ENCODE measurements around the gene MYO1D.

Gene MYO1D

DNA sequence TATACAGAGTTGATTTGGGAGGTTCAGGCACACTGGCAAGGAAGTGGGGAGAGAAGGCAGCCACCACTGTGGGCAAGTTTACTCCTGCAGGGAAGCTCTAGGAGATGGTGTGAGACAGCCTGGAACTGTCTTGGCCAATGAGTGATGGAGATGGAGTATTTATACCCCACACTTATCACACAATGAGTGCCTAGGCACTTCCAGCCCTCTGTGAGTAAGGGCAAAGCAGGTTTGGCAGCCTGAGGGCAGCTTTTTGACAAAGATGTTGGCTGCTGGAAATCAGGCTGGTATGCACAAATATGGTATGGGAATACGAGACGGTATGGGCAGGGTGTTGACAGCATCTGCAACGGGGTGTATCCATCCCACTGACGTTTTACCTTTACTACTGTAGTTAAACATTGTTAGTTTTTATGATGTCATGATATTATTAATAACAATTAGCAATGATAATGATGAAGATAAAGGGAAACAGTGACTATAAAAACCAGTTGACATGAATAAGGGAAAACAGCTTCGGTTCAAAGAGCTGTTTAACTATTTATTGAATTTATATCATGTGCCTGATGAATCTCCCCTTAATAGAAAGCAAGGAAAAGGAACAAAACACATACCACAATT lies 240.2 kb downstream of the MYO1D start:
- H3K36me3 ChIP-seq (ENCODE audit: insufficient read depth, low read length), result no peaks in the 10 kb centered on the region

DNA sequence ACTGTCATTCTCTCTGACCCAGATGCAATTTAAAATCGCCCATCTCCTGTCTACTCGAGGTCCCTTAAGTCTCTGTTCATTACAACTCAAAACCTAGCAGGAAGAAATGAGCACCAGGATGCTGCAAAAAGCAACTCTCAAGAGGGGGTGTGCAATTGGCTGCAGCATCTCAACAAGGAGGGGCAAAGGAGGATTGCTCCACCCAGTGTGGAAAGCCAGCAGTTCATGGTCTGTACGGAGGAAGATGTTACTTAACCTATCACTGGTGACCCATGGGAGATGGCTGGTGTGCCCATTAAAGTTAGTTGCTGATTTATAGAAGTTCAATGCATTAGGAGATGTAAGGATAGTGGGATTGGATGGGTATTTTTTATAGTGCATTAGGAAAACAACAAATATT lies 242.8 kb downstream of the MYO1D start:
- Histone ChIP-seq H3K4me1 (ENCODE audit: insufficient read depth, low read length) (no peaks in the 10 kb centered on the region), H3K36me3 (ENCODE audit: insufficient read depth, low read length) (no peaks in the 10 kb centered on the region), H3K9me3 (ENCODE audit: control insufficient read depth, insufficient read depth, low read length) (no peaks in the 10 kb centered on the region), H3K9ac (ENCODE audit: low read depth, low read length) (no peak overlapping the region)

More for the DNA sequence above, 240.2 kb downstream of the MYO1D start:
- H3K4me1 ChIP-seq (ENCODE audit: insufficient read depth, low read length), result no peaks in the 10 kb centered on the region
- no peaks in the 10 kb centered on the region for H3K9me3 ChIP-seq (ENCODE audit: control insufficient read depth, insufficient read depth, low read length)
- no peak overlapping the region for H3K9ac ChIP-seq (ENCODE audit: low read depth, low read length)

DNA sequence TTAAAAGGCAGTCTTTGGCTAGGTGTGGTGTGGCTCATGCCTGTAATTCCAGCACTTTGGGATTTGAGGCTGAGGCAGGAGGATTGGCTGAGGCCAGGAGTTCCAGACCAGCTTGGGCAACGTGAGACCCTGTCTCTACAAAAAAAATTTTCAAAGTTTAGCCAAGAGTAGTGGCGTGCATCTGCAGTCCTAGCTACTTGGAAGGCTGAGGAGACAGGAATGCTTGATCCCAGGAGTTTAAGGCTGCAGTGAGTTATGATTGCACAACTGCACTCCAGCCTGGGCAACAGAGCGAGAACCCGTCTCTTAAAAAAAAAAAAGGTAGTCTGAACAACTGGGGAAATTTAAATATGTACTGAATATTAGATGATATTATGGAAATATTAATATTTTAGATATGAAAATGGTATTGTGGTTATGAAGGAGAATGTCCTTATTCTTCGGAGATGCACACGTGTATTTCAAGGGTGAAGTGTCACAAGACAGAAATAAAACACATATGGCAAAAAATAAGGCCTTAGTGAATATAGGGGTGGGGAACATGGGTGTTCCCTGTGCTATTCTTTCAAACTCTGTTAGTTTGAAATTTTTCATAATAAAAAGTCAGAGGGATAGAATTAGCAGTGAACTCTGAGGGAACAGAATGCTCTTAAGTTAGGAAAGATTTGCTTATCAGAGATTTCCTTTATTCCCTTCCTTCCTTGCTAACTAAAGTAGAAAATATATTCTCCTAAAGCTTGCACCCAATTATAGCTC lies 245.4 kb downstream of the MYO1D start:
- Histone ChIP-seq H3K9ac (ENCODE audit: low read depth, low read length) (no peak overlapping the region), H3K4me1 (ENCODE audit: insufficient read depth, low read length) (no peaks in the 10 kb centered on the region), H3K9me3 (ENCODE audit: control insufficient read depth, insufficient read depth, low read length) (no peaks in the 10 kb centered on the region), H3K36me3 (ENCODE audit: insufficient read depth, low read length) (no peaks in the 10 kb centered on the region)

DNA sequence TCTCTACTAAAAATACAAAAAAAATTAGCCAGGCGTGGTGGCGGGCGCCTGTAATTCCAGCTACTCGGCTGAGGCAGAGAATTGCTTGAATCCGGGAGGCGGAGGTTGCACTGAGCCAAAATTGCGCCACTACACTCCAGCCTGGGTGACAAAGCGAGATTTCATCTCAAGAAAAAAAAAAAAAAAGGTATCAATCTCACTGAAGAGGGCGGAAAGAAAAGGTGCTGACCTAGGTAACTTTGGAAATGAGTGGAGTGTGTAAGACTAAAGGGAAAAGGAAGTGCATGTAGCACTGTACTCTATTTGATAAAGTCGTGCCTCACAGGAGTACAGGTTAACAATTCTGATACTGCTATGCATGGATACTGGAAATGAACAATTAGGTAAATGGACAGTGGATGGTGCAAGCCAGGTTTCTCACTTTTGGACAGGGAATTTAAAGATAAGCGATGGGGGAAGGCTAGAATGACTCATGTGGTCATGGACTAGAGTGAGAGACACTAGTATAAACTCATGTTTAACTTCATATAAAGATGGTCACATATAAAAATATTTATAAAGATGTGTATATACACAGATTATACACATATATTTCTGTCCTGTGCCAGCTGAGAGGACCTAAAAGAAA lies 247.2 kb downstream of the MYO1D start:
- no peaks in the 10 kb centered on the region for H3K4me1 ChIP-seq (ENCODE audit: insufficient read depth, low read length)
- H3K9ac ChIP-seq (ENCODE audit: low read depth, low read length), result no peak overlapping the region
- no peaks in the 10 kb centered on the region for H3K9me3 ChIP-seq (ENCODE audit: control insufficient read depth, insufficient read depth, low read length)
- no peaks in the 10 kb centered on the region for H3K36me3 ChIP-seq (ENCODE audit: insufficient read depth, low read length)

DNA sequence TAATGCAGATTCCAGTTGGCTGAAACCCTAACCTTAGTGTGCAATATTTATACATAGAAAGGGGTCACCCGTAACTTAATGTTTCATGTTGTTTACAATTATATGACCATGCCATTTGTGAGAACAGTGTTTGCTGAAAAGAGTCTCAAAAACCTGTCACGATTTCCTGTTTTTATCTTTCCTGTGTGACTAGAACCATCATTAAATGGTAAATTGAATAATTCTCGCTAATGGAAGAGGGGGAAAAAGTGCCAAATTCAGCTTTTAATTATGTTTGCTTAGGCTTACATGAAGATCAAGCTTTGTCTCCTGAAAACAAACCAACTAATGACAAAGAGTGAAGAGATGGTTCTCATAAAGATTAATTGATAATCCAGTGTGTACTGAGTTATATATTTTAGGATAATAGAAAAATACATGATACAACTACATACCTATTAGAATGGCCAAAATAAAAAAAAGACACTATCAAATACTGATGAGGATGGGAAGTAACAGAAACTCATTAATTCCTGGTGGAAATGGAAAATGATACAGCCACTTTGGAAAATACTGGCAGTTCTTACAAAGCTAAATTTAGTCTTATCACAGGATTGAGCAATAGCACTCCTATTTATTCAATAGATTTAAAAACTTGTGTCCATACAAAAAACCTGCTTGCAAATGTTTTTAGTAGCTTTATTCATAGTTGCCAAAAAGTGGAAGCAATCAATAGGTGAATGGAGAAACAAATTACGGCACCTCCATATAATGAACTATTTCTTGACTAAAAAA lies 248.5 kb downstream of the MYO1D start:
- H3K36me3 ChIP-seq (ENCODE audit: insufficient read depth, low read length), result no peaks in the 10 kb centered on the region
- no peaks in the 10 kb centered on the region for H3K4me1 ChIP-seq (ENCODE audit: insufficient read depth, low read length)
- no peak overlapping the region for H3K9ac ChIP-seq (ENCODE audit: low read depth, low read length)
- H3K9me3 ChIP-seq (ENCODE audit: control insufficient read depth, insufficient read depth, low read length), result no peaks in the 10 kb centered on the region

DNA sequence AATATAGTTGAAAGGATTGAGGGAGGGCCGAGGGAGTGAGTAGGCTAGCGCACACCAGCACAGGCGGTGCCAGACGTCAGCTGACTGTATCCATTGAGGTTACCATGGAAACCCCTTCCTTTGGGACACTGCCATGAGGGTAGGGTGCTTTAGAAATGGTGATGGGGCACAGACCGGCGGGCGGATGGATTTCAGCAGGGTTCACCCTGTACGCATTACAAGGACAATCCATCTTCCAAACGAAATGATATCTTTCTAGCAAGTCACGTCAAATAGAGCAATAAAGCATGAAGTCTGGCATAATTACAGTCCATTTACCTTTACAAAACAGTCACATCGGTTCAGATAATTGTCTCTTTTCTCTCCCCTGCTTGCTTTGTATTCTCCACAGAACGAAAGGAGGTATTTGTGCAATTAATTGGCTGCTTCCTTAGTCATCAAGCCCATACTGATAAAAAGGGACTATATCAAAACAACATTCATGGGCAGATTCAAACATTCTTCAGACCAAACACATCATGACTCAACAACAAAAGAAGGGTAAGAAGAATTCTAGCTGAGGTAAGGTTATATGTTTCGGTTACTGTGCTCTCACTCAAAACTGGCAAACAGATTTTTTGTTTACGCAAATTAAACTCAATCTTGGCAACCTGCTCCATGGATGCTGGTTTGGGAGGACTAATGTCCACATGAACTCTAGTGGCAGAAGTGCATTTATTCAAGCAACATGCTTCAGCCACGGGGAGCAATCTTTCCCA lies 249.5 kb downstream of the MYO1D start:
- Histone ChIP-seq H3K9me3 (ENCODE audit: control insufficient read depth, insufficient read depth, low read length) (no peaks in the 10 kb centered on the region), H3K9ac (ENCODE audit: low read depth, low read length) (no peak overlapping the region), H3K4me1 (ENCODE audit: insufficient read depth, low read length) (no peaks in the 10 kb centered on the region), H3K36me3 (ENCODE audit: insufficient read depth, low read length) (no peaks in the 10 kb centered on the region)

DNA sequence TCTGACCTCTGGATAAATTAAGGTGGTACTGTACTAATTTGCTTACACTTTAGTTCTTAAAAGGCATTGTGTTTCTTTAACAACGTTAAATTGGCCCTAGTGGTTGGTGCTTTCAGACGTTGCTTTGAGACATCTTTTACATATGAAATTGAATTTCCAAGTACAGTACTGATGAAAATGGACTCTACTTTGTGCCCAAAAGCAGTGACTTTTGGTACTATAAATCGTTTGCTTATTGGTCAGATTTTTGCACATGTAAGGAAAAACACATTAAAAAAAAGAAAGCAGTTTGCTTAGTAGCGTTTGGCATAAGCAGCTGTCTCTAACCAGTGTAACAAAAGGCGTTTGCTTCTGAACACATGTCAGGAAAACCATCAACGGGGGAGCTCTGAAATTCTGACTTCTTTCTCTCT lies 250.5 kb downstream of the MYO1D start:
- H3K9ac ChIP-seq (ENCODE audit: low read depth, low read length), result no peak overlapping the region
- H3K36me3 ChIP-seq (ENCODE audit: insufficient read depth, low read length), result no peaks in the 10 kb centered on the region
- no peaks in the 10 kb centered on the region for H3K9me3 ChIP-seq (ENCODE audit: control insufficient read depth, insufficient read depth, low read length)
- H3K4me1 ChIP-seq (ENCODE audit: insufficient read depth, low read length), result peaks cover 8% of the 10 kb centered on the region; the same call in 1 of the 2 replicates

DNA sequence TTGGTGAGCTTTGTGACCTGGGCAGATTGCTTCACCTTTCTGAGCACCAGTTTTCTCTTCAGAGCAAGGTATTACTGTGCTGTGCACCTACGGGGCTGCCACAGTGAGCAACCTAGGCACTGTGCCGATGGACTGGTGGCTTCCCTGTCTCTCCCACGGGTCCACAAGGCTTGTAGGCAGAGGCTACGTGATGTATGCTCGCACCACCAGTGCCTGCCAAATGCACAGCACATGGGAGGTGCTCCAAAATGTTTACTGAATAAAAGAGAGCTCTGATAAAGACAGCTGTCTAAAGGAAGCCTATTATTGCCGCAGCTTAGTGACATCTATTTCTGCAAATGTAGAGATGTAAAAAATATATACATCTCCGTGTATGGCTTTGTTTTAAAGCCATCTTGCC lies 251.0 kb downstream of the MYO1D start:
- Histone ChIP-seq H3K4me1 (ENCODE audit: insufficient read depth, low read length) (peaks cover 12% of the 10 kb centered on the region; the same call in 1 of the 2 replicates), H3K9ac (ENCODE audit: low read depth, low read length) (no peak overlapping the region), H3K36me3 (ENCODE audit: insufficient read depth, low read length) (no peaks in the 10 kb centered on the region)

DNA sequence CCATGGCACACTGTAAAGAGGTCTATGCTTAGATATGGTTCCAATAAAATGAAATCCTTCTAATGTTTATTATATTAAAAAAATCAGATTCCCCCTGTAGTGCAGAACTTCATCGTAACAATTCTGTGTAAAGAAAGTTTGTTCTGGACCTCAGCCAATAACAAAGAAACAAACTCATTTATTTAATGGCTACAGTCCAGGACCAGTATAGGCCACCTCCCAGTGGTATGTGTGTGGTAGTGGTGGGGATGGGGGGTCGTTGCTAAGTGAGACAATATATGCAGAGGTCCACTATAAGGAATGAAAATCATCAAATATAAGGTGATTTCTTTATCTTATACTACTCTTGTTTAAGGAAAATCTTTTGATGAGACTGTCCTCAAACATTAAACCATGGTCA lies 253.7 kb downstream of the MYO1D start:
- H3K9ac ChIP-seq (ENCODE audit: low read depth, low read length), result no peak overlapping the region

More for the DNA sequence above, 251.0 kb downstream of the MYO1D start:
- H3K9me3 ChIP-seq (ENCODE audit: control insufficient read depth, insufficient read depth, low read length), result no peaks in the 10 kb centered on the region

DNA sequence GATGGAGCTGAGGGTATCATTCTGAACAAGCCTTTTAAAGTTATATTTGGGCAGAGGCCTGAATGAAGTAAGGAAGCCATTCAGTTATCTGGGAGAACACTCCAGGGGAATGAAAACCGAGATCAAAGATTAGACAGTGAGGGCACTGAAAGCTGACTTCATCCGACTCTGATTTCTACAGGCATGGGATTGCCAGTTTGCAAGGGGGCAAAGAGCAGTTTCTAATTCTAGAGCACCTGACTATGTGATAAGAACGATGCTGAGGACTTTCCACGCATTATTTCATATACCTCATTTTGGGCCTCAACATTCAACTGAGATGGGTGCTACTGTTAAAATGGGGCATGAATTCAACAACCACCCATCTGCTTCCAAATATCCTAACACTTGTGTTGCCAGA lies 254.4 kb downstream of the MYO1D start:
- Histone ChIP-seq H3K4me1 (ENCODE audit: insufficient read depth, low read length) (peaks cover 16% of the 10 kb centered on the region; the same call in 1 of the 2 replicates), H3K9me3 (ENCODE audit: control insufficient read depth, insufficient read depth, low read length) (no peaks in the 10 kb centered on the region), H3K9ac (ENCODE audit: low read depth, low read length) (no peak overlapping the region)

More for the DNA sequence above, 253.7 kb downstream of the MYO1D start:
- no peaks in the 10 kb centered on the region for H3K9me3 ChIP-seq (ENCODE audit: control insufficient read depth, insufficient read depth, low read length)
- H3K4me1 ChIP-seq (ENCODE audit: insufficient read depth, low read length), result peaks cover 16% of the 10 kb centered on the region; the same call in 1 of the 2 replicates
- H3K36me3 ChIP-seq (ENCODE audit: insufficient read depth, low read length), result no peaks in the 10 kb centered on the region

DNA sequence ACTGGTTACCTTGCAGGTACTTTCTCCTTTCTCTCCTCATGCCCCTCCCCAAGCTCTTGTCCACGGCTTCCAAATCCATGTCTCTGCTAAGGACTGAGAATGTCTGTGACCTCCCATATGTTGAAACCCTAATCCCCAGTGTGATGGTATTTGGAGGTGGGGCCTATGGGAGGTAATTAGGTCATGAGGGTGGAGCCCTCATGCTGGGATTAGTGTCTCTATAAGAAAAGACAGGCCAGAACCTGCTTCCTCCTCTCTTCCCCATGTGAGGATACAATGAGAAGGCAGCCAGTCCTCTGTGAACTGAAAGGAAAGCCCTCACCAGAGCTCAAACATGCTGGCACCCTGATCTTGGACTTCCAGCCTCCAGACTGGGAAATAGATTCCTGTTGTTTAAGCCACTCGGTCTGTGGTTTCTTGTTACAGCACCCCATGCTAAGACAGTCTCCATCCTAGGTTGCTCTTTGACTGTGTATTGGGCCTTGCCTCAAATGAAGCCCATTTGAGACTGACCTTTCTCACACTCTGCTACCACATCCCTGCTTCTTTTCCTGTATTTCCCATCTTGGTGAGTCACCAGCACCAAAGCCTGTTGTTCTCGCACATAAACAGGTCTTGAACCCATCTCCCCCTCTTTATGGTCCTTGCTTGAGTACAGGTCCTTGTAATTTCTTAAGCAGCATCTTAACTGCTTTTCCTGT lies 255.2 kb downstream of the MYO1D start:
- Histone ChIP-seq H3K36me3 (ENCODE audit: insufficient read depth, low read length) (no peaks in the 10 kb centered on the region), H3K9ac (ENCODE audit: low read depth, low read length) (no peak overlapping the region), H3K4me1 (ENCODE audit: insufficient read depth, low read length) (peaks cover 16% of the 10 kb centered on the region; the same call in 1 of the 2 replicates), H3K9me3 (ENCODE audit: control insufficient read depth, insufficient read depth, low read length) (no peaks in the 10 kb centered on the region)

More for the DNA sequence above, 254.4 kb downstream of the MYO1D start:
- H3K36me3 ChIP-seq (ENCODE audit: insufficient read depth, low read length), result no peaks in the 10 kb centered on the region

DNA sequence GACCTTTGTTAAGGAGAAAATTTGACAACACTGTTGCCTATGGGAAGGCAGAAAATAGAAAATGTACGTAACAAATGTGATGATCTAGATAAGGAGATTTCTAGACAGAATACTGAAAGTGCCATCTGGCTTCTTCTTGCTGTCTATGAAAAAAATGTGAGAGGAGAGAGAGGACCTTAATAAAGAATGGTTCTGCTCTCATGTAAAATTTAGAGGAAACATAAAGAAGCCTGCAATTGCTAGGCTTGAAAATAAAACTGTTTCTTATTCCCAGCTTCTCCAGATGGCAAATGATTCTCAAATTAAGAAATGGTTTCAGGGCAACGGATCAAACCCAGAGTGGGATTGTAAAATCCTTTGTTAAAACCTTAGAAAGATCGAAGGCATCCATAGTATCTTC lies 261.6 kb downstream of the MYO1D start:
- H3K9ac ChIP-seq (ENCODE audit: low read depth, low read length), result no peak overlapping the region
- no peaks in the 10 kb centered on the region for H3K36me3 ChIP-seq (ENCODE audit: insufficient read depth, low read length)
- H3K4me1 ChIP-seq (ENCODE audit: insufficient read depth, low read length), result no peaks in the 10 kb centered on the region
- no peaks in the 10 kb centered on the region for H3K9me3 ChIP-seq (ENCODE audit: control insufficient read depth, insufficient read depth, low read length)

DNA sequence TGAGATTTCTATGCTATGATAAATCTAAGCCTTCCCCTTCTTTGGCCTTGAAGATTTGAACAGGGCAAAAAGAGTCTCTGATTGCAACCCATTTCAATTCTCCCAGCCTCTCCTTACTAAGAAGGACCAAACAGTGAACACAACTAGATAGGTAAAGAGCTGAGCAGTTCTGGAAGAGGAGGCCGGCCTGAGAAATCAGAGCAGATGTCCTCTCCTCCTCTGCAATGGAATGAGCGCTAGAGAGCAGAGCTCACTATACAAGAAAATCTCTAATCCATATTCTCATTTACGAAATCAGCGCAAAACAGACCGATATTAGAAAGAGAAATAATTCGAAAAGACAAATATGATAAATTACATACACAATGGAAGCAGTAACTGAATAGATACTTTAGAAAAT lies 266.0 kb downstream of the MYO1D start:
- Histone ChIP-seq H3K9ac (ENCODE audit: low read depth, low read length) (no peak overlapping the region), H3K4me1 (ENCODE audit: insufficient read depth, low read length) (no peaks in the 10 kb centered on the region), H3K9me3 (ENCODE audit: control insufficient read depth, insufficient read depth, low read length) (peaks cover 4% of the 10 kb centered on the region; the same call in 1 of the 2 replicates), H3K36me3 (ENCODE audit: insufficient read depth, low read length) (no peaks in the 10 kb centered on the region)
